SK-N-SH (cell line): ENCODE data around the gene TMIGD3.

Source experiments
- FOXJ3 ChIP-seq: sonication (generic); formaldehyde crosslinking; IDR thresholded peaks from 2 replicates; pipeline ENCODE4 v1.5.1; 2020; ENCODE audit warnings: mild to moderate bottlenecking, missing genetic modification reagents
- MXI1 ChIP-seq: IDR thresholded peaks from 2 replicates; pipeline ENCODE4 v1.6.1; 2012; ENCODE audit warnings: mild to moderate bottlenecking, low read depth, low read length, improper control_type of control experiment
- NRF1 ChIP-seq: IDR thresholded peaks from 2 replicates; pipeline ENCODE4 v1.6.1; 2012; ENCODE audit warnings: low read depth, mild to moderate bottlenecking, low read length
- POLR2AphosphoS5 ChIP-seq: IDR thresholded peaks from 2 replicates; pipeline ENCODE4 v1.6.1; 2012; ENCODE audit warnings: low read depth, low read length
- RAD21 ChIP-seq: IDR thresholded peaks from 2 replicates; pipeline ENCODE4 v1.6.1; 2012; ENCODE audit warnings: mild to moderate bottlenecking, low read length
- RCOR1 ChIP-seq: fragments of 150-350 bp; IDR thresholded peaks from 2 replicates; pipeline ENCODE4 v1.6.1; 2017; ENCODE audit warnings: antibody characterized with exemption, low read length
- RFX5 ChIP-seq: IDR thresholded peaks from 2 replicates; pipeline ENCODE4 v1.6.1; 2012; ENCODE audit warnings: mild to moderate bottlenecking, improper control_type of control experiment, low read length
- TAF1 ChIP-seq: IDR thresholded peaks from 2 replicates; pipeline ENCODE4 v1.6.1; 2012; ENCODE audit warnings: low read depth, mild to moderate bottlenecking, low read length, moderate library complexity, borderline replicate concordance
- TF ChIP-seq, protein P1 (sequence below): fragments of 200-600 bp; sonication (generic); IDR thresholded peaks from 2 replicates; pipeline ENCODE4 v1.6.1; 2017; ENCODE audit warnings: antibody characterized with exemption, mild to moderate bottlenecking, moderate library complexity
- TF ChIP-seq, protein P2 (sequence below): IDR thresholded peaks from 2 replicates; pipeline ENCODE4 v1.4.0; 2012; ENCODE audit warnings: low read depth

DNA sequence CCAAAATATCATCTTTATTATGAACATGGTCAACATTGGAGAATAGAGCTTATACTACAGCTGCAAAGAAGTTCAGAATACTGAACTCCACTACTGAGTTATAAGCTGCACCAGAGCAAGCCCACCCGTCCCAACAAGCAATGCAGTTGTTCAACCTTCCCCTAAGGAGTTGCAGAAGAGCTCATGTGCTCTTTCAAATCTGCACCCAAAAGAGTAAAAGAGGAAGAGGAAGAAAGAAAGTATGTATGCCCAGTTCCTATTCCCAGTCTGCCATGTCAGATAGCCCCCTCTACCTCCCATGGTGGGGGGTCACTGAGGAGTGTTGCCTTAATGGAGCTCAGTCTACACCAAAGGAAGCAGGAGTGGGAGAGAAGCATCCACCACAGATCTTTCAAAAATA lies 22.8 kb downstream of the TMIGD3 start:
- TF ChIP-seq FOXJ3: no peak
- no peak for TF ChIP-seq POLR2AphosphoS5
- TF ChIP-seq, protein P1, sequence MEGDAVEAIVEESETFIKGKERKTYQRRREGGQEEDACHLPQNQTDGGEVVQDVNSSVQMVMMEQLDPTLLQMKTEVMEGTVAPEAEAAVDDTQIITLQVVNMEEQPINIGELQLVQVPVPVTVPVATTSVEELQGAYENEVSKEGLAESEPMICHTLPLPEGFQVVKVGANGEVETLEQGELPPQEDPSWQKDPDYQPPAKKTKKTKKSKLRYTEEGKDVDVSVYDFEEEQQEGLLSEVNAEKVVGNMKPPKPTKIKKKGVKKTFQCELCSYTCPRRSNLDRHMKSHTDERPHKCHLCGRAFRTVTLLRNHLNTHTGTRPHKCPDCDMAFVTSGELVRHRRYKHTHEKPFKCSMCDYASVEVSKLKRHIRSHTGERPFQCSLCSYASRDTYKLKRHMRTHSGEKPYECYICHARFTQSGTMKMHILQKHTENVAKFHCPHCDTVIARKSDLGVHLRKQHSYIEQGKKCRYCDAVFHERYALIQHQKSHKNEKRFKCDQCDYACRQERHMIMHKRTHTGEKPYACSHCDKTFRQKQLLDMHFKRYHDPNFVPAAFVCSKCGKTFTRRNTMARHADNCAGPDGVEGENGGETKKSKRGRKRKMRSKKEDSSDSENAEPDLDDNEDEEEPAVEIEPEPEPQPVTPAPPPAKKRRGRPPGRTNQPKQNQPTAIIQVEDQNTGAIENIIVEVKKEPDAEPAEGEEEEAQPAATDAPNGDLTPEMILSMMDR: no peak
- TF ChIP-seq, protein P2, sequence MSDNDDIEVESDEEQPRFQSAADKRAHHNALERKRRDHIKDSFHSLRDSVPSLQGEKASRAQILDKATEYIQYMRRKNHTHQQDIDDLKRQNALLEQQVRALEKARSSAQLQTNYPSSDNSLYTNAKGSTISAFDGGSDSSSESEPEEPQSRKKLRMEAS: no peak
- no peak for TF ChIP-seq TAF1
- TF ChIP-seq NRF1: no peak
- TF ChIP-seq RCOR1: no peak
- no peak for TF ChIP-seq RAD21
- TF ChIP-seq MXI1: no peak
- no peak for TF ChIP-seq RFX5
